Gastroesophageal sphincter (tissue), 4 donors: ENCODE results near the gene DYNC1I1. TPM values are rescaled to one million over a fixed set of nuclear protein-coding genes. Genes with fewer than 3 reads are reported as not detected.

Source experiments
- ATAC-seq: fragments of 150-250 bp; one replicate; pipeline ENCODE4 v1.9.1; 2016; ENCODE audit warnings: mild to moderate bottlenecking, moderate library complexity
- H3K27ac ChIP-seq, 4 donors: fragments of 200-600 bp; sonication (generic) in 3 of 4; 1 replicate in 3 of 4; 2 replicates in 1 of 4; pipeline ENCODE4 v1.5.1; 2016 to 2019
- H3K27me3 ChIP-seq: fragments of 200-600 bp; sonication (generic); one replicate; pipeline ENCODE4 v1.5.1; 2019
- H3K36me3 ChIP-seq, 2 donors: fragments of 200-600 bp; sonication (generic); one replicate each; pipeline ENCODE4 v1.5.1; 2019; ENCODE audit warnings: control low read depth in 1 of 2
- H3K4me1 ChIP-seq, 3 donors: fragments of 200-600 bp; sonication (generic); 1 replicate in 2 of 3; 2 replicates in 1 of 3; pipeline ENCODE4 v1.5.1; 2016 to 2019; ENCODE audit warnings: control low read depth in 2 of 3
- H3K4me3 ChIP-seq, 2 donors: fragments of 200-600 bp; sonication (generic); one replicate each; pipeline ENCODE4 v1.5.1; 2019; ENCODE audit warnings: mild to moderate bottlenecking in 1 of 2, moderate library complexity in 1 of 2
- H3K9me3 ChIP-seq, 3 donors: fragments of 200-600 bp; sonication (generic); one replicate each; pipeline ENCODE4 v1.5.1; 2017 to 2019; ENCODE audit warnings: control low read depth in 2 of 3
- CTCF ChIP-seq, 4 experiments: fragments of 200-600 bp in 2 of 4; fragments of 450-650 bp in 2 of 4; sonication (generic) in 1 of 4; IDR thresholded peaks; one replicate each; pipeline ENCODE4 v1.5.1; 2017 to 2019; ENCODE audit warnings: antibody characterized with exemption in 4 of 4, mild to moderate bottlenecking in 2 of 4, moderate library complexity in 2 of 4
- EP300 ChIP-seq: sonication (generic); formaldehyde crosslinking; IDR thresholded peaks from one replicate; pipeline ENCODE4 v1.6.1; 2017; ENCODE audit warnings: antibody characterized with exemption, mild to moderate bottlenecking
- POLR2A ChIP-seq, 2 donors: fragments of 450-650 bp; IDR thresholded peaks; one replicate each; pipeline ENCODE4 v1.6.1; 2017; ENCODE audit warnings: antibody characterized with exemption in 2 of 2, mild to moderate bottlenecking in 2 of 2, moderate library complexity in 1 of 2
- POLR2AphosphoS5 ChIP-seq: sonication (generic); formaldehyde crosslinking; IDR thresholded peaks from one replicate; pipeline ENCODE4 v1.6.1; 2017; ENCODE audit warnings: antibody characterized with exemption
- WGBS, 2 donors: methylation state at CpG; one replicate each; pipeline ENCODE4 v1.1.5; 2018; ENCODE audit warnings: low coverage in 1 of 2; 5-methylcytosine and 5-hydroxymethylcytosine counted together
- total RNA-seq, 4 donors: library from RNA; depleted of rRNA; stranded (reverse); fragments of >200 nt; gene quantifications; one replicate each; pipeline ENCODE4 v1.1.0, GENCODE V29; 2016

The DYNC1I1 gene
- total RNA-seq, 4 donors from 2014 or later: 7.6 to 23.8 (median 18.2) TPM

GRCh38 chr7:95758187-95758586, 14.2 kb upstream of the DYNC1I1 start:
- H3K27me3 ChIP-seq: peaks cover 6% of the 10 kb centered on the region
- ATAC-seq: no peak
- H3K4me1 ChIP-seq: no peaks in the 10 kb centered on the region
- no peaks in the 10 kb centered on the region for H3K36me3 ChIP-seq
- no peak overlapping the region for H3K4me3 ChIP-seq
- WGBS, 2 donors: 68 to 69% methylated on average over 3 of the region's 3 CpGs
- no peak for TF ChIP-seq CTCF (IDR thresholded peaks at IDR 0.05)
- TF ChIP-seq EP300: no peak
- no peak for TF ChIP-seq POLR2A (IDR thresholded peaks at IDR 0.05)
- no peak for TF ChIP-seq POLR2AphosphoS5
- H3K27ac ChIP-seq: no peak overlapping the region
- H3K9me3 ChIP-seq: no peaks in the 10 kb centered on the region

GRCh38 chr7:95766086-95766485, 6.3 kb upstream of the DYNC1I1 start:
- no peaks in the 10 kb centered on the region for H3K9me3 ChIP-seq
- H3K4me1 ChIP-seq: no peaks in the 10 kb centered on the region
- ATAC-seq: no peak
- no peaks in the 10 kb centered on the region for H3K36me3 ChIP-seq
- no peaks in the 10 kb centered on the region for H3K27me3 ChIP-seq
- WGBS, 2 donors: 76 to 91% methylated on average over 2 of the region's 2 CpGs
- no peak overlapping the region for H3K27ac ChIP-seq
- no peak overlapping the region for H3K4me3 ChIP-seq
- no peak for TF ChIP-seq POLR2AphosphoS5
- no peak for TF ChIP-seq CTCF (IDR thresholded peaks at IDR 0.05)
- TF ChIP-seq POLR2A (IDR thresholded peaks at IDR 0.05): no peak
- TF ChIP-seq EP300: no peak

- H3K4me3 ChIP-seq: no peak overlapping the region
- 75 to 100% methylated on average over 1 of the region's 1 CpG for WGBS, 2 donors
- no peaks in the 10 kb centered on the region for H3K27me3 ChIP-seq
- H3K9me3 ChIP-seq: no peaks in the 10 kb centered on the region
- no peaks in the 10 kb centered on the region for H3K36me3 ChIP-seq
- H3K27ac ChIP-seq: no peak overlapping the region
- H3K4me1 ChIP-seq: peaks cover 0 to 1% (median 0%) of the 10 kb centered on the region in 3 donors
- TF ChIP-seq POLR2A (IDR thresholded peaks at IDR 0.05) (no peak), POLR2AphosphoS5 (no peak), EP300 (no peak), CTCF (IDR thresholded peaks at IDR 0.05) (no peak)
- no peak for ATAC-seq
Measured at GRCh38 chr7:95766657-95767056, 5.7 kb upstream of the DYNC1I1 start.

- Histone ChIP-seq H3K36me3 (no peaks in the 10 kb centered on the region), H3K4me1 (peaks cover 0 to 38% (median 0%) of the 10 kb centered on the region in 3 donors), H3K4me3 (peak overlapping the region; percentile 55 to 85), H3K27ac (peak overlapping the region in 3 of 4 donors; percentile 55 to 83 (median 78)), H3K27me3 (no peaks in the 10 kb centered on the region), H3K9me3 (no peaks in the 10 kb centered on the region)
- 20% methylated on average over 1 to 7 of the region's 45 CpGs for WGBS, 2 donors
- TF ChIP-seq POLR2AphosphoS5 (peak; percentile 70), EP300 (no peak), POLR2A (IDR thresholded peaks at IDR 0.05) (peak in 1 of 2 donors; percentile 17)
- ATAC-seq: peak; percentile 71
Measured at GRCh38 chr7:95772771-95773581, 622 bp downstream of the DYNC1I1 start.

GRCh38 chr7:95776561-95777185, 4.3 kb downstream of the DYNC1I1 start:
- Histone ChIP-seq H3K27ac (no peak overlapping the region), H3K4me3 (no peak overlapping the region), H3K36me3 (no peaks in the 10 kb centered on the region), H3K4me1 (peaks cover 0 to 37% (median 0%) of the 10 kb centered on the region in 3 donors), H3K27me3 (no peaks in the 10 kb centered on the region), H3K9me3 (no peaks in the 10 kb centered on the region)
- TF ChIP-seq POLR2AphosphoS5 (no peak), POLR2A (IDR thresholded peaks at IDR 0.05) (no peak), EP300 (no peak), CTCF (IDR thresholded peaks at IDR 0.05) (no peak)
- ATAC-seq: no peak
- WGBS, 2 donors: 77 to 78% methylated on average over 2 of the region's 2 CpGs
